Osteoblast (primary cell): ENCODE results near the gene S100A3. TPM values are rescaled to one million over a fixed set of nuclear protein-coding genes. Genes with fewer than 3 reads are reported as not detected.

Experiments
- DNase-seq: peaks from one replicate; pipeline ENCODE4 v3.0.0; 2011; ENCODE audit warnings: low spot score, mixed read lengths; ENCODE audit not compliant: insufficient read length; ENCODE audit errors: missing footprints
- H2AFZ ChIP-seq: 2 replicates; pipeline ENCODE4 v1.6.0; 2011; ENCODE audit warnings: mild to moderate bottlenecking, low read length
- H3K27ac ChIP-seq: 2 replicates; pipeline ENCODE4 v1.5.1; 2011; ENCODE audit warnings: mild to moderate bottlenecking, low read depth, low read length, moderate library complexity
- H3K27me3 ChIP-seq: 2 replicates; pipeline ENCODE4 v1.6.0; 2012; ENCODE audit warnings: mild to moderate bottlenecking, control low read depth, inconsistent platforms, low read length, moderate library complexity; ENCODE audit not compliant: insufficient read depth
- H3K36me3 ChIP-seq: 2 replicates; pipeline ENCODE4 v1.5.1; 2011; ENCODE audit warnings: mild to moderate bottlenecking, low read length, control low read depth, moderate library complexity; ENCODE audit not compliant: insufficient read depth
- H3K4me1 ChIP-seq: 2 replicates; pipeline ENCODE4 v1.5.1; 2011; ENCODE audit warnings: mild to moderate bottlenecking, low read length, control low read depth, moderate library complexity; ENCODE audit not compliant: insufficient read depth
- H3K4me2 ChIP-seq: 2 replicates; pipeline ENCODE4 v1.6.0; 2011; ENCODE audit warnings: mild to moderate bottlenecking, low read length; ENCODE audit not compliant: insufficient read depth
- H3K4me3 ChIP-seq: fragments of 200-600 bp; sonication (generic); 3 replicates; pipeline ENCODE4 v1.5.1; 2012; ENCODE audit warnings: mild to moderate bottlenecking, low read length, inconsistent platforms; ENCODE audit not compliant: insufficient read depth
- H3K79me2 ChIP-seq: 2 replicates; pipeline ENCODE4 v1.6.0; 2012; ENCODE audit warnings: mild to moderate bottlenecking, low read length, control low read depth, inconsistent platforms; ENCODE audit not compliant: insufficient read depth
- H3K9me3 ChIP-seq: 2 replicates; pipeline ENCODE4 v1.5.1; 2011; ENCODE audit warnings: low read depth, low read length, control low read depth
- H4K20me1 ChIP-seq: 2 replicates; pipeline ENCODE4 v1.6.0; 2012; ENCODE audit warnings: mild to moderate bottlenecking, low read length, control low read depth; ENCODE audit not compliant: insufficient read depth
- CTCF ChIP-seq: IDR thresholded peaks from 2 replicates; pipeline ENCODE4 v1.5.1; 2011; ENCODE audit warnings: mild to moderate bottlenecking, low read depth, low read length, moderate library complexity; ENCODE audit errors: extremely low read depth
- total RNA-seq: library from RNA; depleted of rRNA; stranded (reverse); fragments of >200 nt; gene quantifications from 2 replicates; pipeline ENCODE4 v1.2.3, GENCODE V29; 2012

Gene S100A3
- total RNA-seq, 1 donor, result 7.6 TPM

GRCh38 chr1:153531638-153532037 lies 17.4 kb downstream of the S100A3 start:
- peaks cover 38% of the 10 kb centered on the region for H3K4me1 ChIP-seq
- H3K4me2 ChIP-seq, result no peak overlapping the region
- no peaks in the 10 kb centered on the region for H3K27me3 ChIP-seq
- H3K4me3 ChIP-seq, result no peak overlapping the region
- DNase-seq, result no peak
- H4K20me1 ChIP-seq, result peaks cover 8% of the 10 kb centered on the region
- peaks cover 4% of the 10 kb centered on the region for H3K36me3 ChIP-seq
- no peak for TF ChIP-seq CTCF
- peaks cover 19% of the 10 kb centered on the region for H3K79me2 ChIP-seq
- no peak overlapping the region for H3K27ac ChIP-seq
- H3K9me3 ChIP-seq, result no peaks in the 10 kb centered on the region
- no peak overlapping the region for H2AFZ ChIP-seq

- Histone ChIP-seq H2AFZ (no peak overlapping the region), H3K4me1 (peaks cover 4% of the 10 kb centered on the region), H3K36me3 (no peaks in the 10 kb centered on the region), H3K27ac (no peak overlapping the region), H3K4me3 (no peak overlapping the region), H3K79me2 (no peaks in the 10 kb centered on the region), H3K27me3 (no peaks in the 10 kb centered on the region), H4K20me1 (no peaks in the 10 kb centered on the region), H3K4me2 (no peak overlapping the region), H3K9me3 (no peaks in the 10 kb centered on the region)
- no peak for DNase-seq
- no peak for TF ChIP-seq CTCF
Observed at GRCh38 chr1:153527683-153528040, 21.4 kb downstream of the S100A3 start.

- no peak overlapping the region for H3K4me3 ChIP-seq
- H3K4me2 ChIP-seq, result no peak overlapping the region
- H3K27me3 ChIP-seq, result no peaks in the 10 kb centered on the region
- H3K4me1 ChIP-seq, result peaks cover 2% of the 10 kb centered on the region
- no peak overlapping the region for H2AFZ ChIP-seq
- no peaks in the 10 kb centered on the region for H3K9me3 ChIP-seq
- no peak for TF ChIP-seq CTCF
- no peaks in the 10 kb centered on the region for H4K20me1 ChIP-seq
- no peak for DNase-seq
- H3K36me3 ChIP-seq, result no peaks in the 10 kb centered on the region
- H3K27ac ChIP-seq, result no peak overlapping the region
- H3K79me2 ChIP-seq, result no peaks in the 10 kb centered on the region
Observed at GRCh38 chr1:153527023-153527682, 21.9 kb downstream of the S100A3 start.

GRCh38 chr1:153526132-153526543 lies 22.9 kb downstream of the S100A3 start:
- Histone ChIP-seq H3K27me3 (no peaks in the 10 kb centered on the region), H3K36me3 (no peaks in the 10 kb centered on the region), H3K4me3 (no peak overlapping the region), H3K4me2 (no peak overlapping the region), H3K9me3 (no peaks in the 10 kb centered on the region), H3K4me1 (peaks cover 2% of the 10 kb centered on the region), H3K27ac (no peak overlapping the region), H2AFZ (no peak overlapping the region), H4K20me1 (no peaks in the 10 kb centered on the region), H3K79me2 (no peaks in the 10 kb centered on the region)
- DNase-seq, result no peak
- no peak for TF ChIP-seq CTCF
